H1 (cell line): ENCODE data around the gene ABHD6. TPM values are rescaled to one million over a fixed set of nuclear protein-coding genes. Genes with fewer than 3 reads are reported as not detected.

Experiments
- BACH1 ChIP-seq: IDR thresholded peaks from 2 replicates; pipeline ENCODE4 v1.6.1; 2012; ENCODE audit warnings: low read length, improper control_type of control experiment
- RBBP5 ChIP-seq: IDR thresholded peaks from 2 replicates; pipeline ENCODE4 v1.7.1; 2012; ENCODE audit warnings: low read depth, mild to moderate bottlenecking, inconsistent platforms, low read length, moderate library complexity, borderline replicate concordance
- SP4 ChIP-seq: IDR thresholded peaks from 2 replicates; pipeline ENCODE4 v1.6.1; 2012; ENCODE audit warnings: low read length, inconsistent platforms
- USF2 ChIP-seq: IDR thresholded peaks from 2 replicates; pipeline ENCODE4 v1.6.1; 2011; ENCODE audit warnings: low read length, improper control_type of control experiment
- polyA plus RNA-seq, 7 experiments: library from polyadenylated mRNA; depleted of rRNA in 3 of 7; stranded (reverse) in 5 of 7; unstranded in 2 of 7; fragments of >200 nt in 5 of 7; fragments of 200-250 nt in 2 of 7; gene quantifications; 1 replicate in 5 of 7; 2 replicates in 1 of 7; 4 replicates in 1 of 7; pipeline versions ENCODE4 v1.2.1 to v1.2.3, GENCODE V29; 2011 to 2013; ENCODE audit warnings: missing spikeins in 2 of 7, mixed read lengths in 2 of 7
- total RNA-seq: library from RNA; stranded (reverse); fragmentation: NEBNext Ultra II Directional; extraction: Animal tissue kit (Norgen Biotek cat#: 25700); gene quantifications from 2 replicates; pipeline ENCODE4 v1.2.1, GENCODE V29; 2021

Gene ABHD6
- total and polyA plus RNA-seq, 2 of the 8 experiments (the other 6 are each of a cell fraction or from before 2014, with no cell fraction given): 5.9 to 6.6 TPM

- TF ChIP-seq RBBP5 (no peak), SP4 (no peak), BACH1 (no peak), USF2 (no peak)
Measured at GRCh38 chr3:58261954-58262666, 24.5 kb downstream of the ABHD6 start (continued).
